H1 (cell line): Measurements from ENCODE around the gene TRIM41. TPM values are rescaled to one million over a fixed set of nuclear protein-coding genes. Genes with fewer than 3 reads are reported as not detected.
A peak's percentile ranks its signal among the peaks of the same experiment; 100 is the strongest.

Experiments used
- CTCF ChIA-PET: fragments of 300-600 bp; sonication (Branson Sonifier 250); formaldehyde crosslinking; loops from one replicate; lab custom pipeline; 2021; ENCODE audit not compliant: partially characterized antibody; lab: Charles Lee
- POLR2A ChIA-PET: fragments of 300-600 bp; sonication (Branson Sonifier 250); formaldehyde crosslinking; loops from one replicate; lab custom pipeline; 2021; ENCODE audit warnings: inconsistent platforms; ENCODE audit not compliant: partially characterized antibody; lab: Charles Lee
- DNase-seq, 2 experiments: peaks; one replicate each; pipeline versions ENCODE4 v3.0.0 to v3.0.0-alpha.2; 2010 to 2022; ENCODE audit warnings: low spot score in 2 of 2, low read depth in 1 of 2, mixed read lengths in 1 of 2
- FAIRE-seq: peaks from 2 replicates; lab custom pipeline; 2011; peaks lifted over from hg19 to GRCh38; lab: Jason Lieb, UNC
- H2AFZ ChIP-seq: 2 replicates; pipeline ENCODE4 v1.8.1; 2012; ENCODE audit warnings: low read length, inconsistent platforms
- H2AK5ac ChIP-seq: 2 replicates; pipeline ENCODE4 v1.6.1; 2013; ENCODE audit warnings: low read depth, low read length
- H2BK120ac ChIP-seq: replicated peaks from 2 replicates; pipeline ENCODE3; 2013; ENCODE audit warnings: low read depth, low read length, inconsistent platforms
- H2BK12ac ChIP-seq: 2 replicates; pipeline ENCODE4 v1.6.1; 2013; ENCODE audit warnings: low read depth, low read length
- H2BK15ac ChIP-seq: 2 replicates; pipeline ENCODE4 v1.6.1; 2013; ENCODE audit warnings: low read length
- H2BK20ac ChIP-seq: 2 replicates; pipeline ENCODE4 v1.6.1; 2013; ENCODE audit warnings: low read length
- H2BK5ac ChIP-seq: 2 replicates; pipeline ENCODE4 v1.6.1; 2013; ENCODE audit warnings: low read depth, low read length
- H3K14ac ChIP-seq: 2 replicates; pipeline ENCODE4 v1.6.1; 2013; ENCODE audit warnings: inconsistent platforms; ENCODE audit not compliant: insufficient read length
- H3K18ac ChIP-seq: 2 replicates; pipeline ENCODE4 v1.6.1; 2013; ENCODE audit warnings: low read length; ENCODE audit errors: extremely low read depth
- H3K23ac ChIP-seq: 2 replicates; pipeline ENCODE4 v1.6.1; 2013; ENCODE audit warnings: inconsistent platforms; ENCODE audit not compliant: insufficient read length
- H3K23me2 ChIP-seq: 2 replicates; pipeline ENCODE4 v1.6.1; 2013; ENCODE audit warnings: low read depth, low read length
- H3K27ac ChIP-seq: 2 replicates; pipeline ENCODE4 v1.6.1; 2011; ENCODE audit warnings: low read depth, low read length, inconsistent platforms
- H3K27me3 ChIP-seq, 4 experiments: replicated peaks in 1 of 4; 1 replicate in 1 of 4; 2 replicates in 3 of 4; pipeline versions ENCODE4 v1.6.1 to v1.8.1; 2011 to 2013; ENCODE audit warnings: low read length in 3 of 4, mild to moderate bottlenecking in 3 of 4, inconsistent platforms in 2 of 4, mixed read lengths in 2 of 4, moderate library complexity in 1 of 4; ENCODE audit not compliant: control insufficient read depth in 3 of 4, insufficient read depth in 3 of 4; ENCODE audit errors: extremely low read depth in 1 of 4
- H3K36me3 ChIP-seq, 4 experiments: 2 replicates each; pipeline versions ENCODE4 v1.6.1 to v1.8.1; 2011 to 2013; ENCODE audit warnings: mild to moderate bottlenecking in 4 of 4, low read length in 3 of 4, moderate library complexity in 2 of 4, control low read depth in 1 of 4, inconsistent platforms in 1 of 4; ENCODE audit not compliant: insufficient read depth in 4 of 4, control insufficient read depth in 2 of 4
- H3K4ac ChIP-seq: replicated peaks from 2 replicates; pipeline ENCODE3; 2013; ENCODE audit warnings: low read length, low read depth, mixed read lengths, inconsistent platforms; ENCODE audit not compliant: insufficient read length
- H3K4me1 ChIP-seq, 4 experiments: replicated peaks in 1 of 4; 1 replicate in 1 of 4; 2 replicates in 3 of 4; pipeline versions ENCODE4 v1.6.1 to v1.8.1; 2011 to 2013; ENCODE audit warnings: low read length in 3 of 4, inconsistent platforms in 2 of 4, mixed read lengths in 1 of 4; ENCODE audit not compliant: insufficient read depth in 4 of 4, control insufficient read depth in 3 of 4
- H3K4me2 ChIP-seq, 2 experiments: 2 replicates each; pipeline versions ENCODE4 v1.6.1 to v1.8.1; 2011 to 2013; ENCODE audit warnings: low read depth in 2 of 2, low read length in 2 of 2, control low read depth in 1 of 2, inconsistent platforms in 1 of 2, mild to moderate bottlenecking in 1 of 2; ENCODE audit not compliant: insufficient read depth in 1 of 2
- H3K4me3 ChIP-seq, 4 experiments: fragments of 200-600, 300-600 bp in 1 of 4; sonication (generic), shearing (Covaris generic), sonication (Bioruptor Twin) in 1 of 4; 2 replicates each; pipeline versions ENCODE4 v1.5.1 to v1.8.1; 2011 to 2016; ENCODE audit warnings: low read length in 4 of 4, low read depth in 3 of 4, control low read depth in 2 of 4, inconsistent platforms in 2 of 4, mild to moderate bottlenecking in 2 of 4, mixed read lengths in 1 of 4, moderate library complexity in 1 of 4; ENCODE audit not compliant: insufficient read depth in 2 of 4; ENCODE audit errors: extremely low read depth in 1 of 4
- H3K56ac ChIP-seq: replicated peaks from 2 replicates; pipeline ENCODE3; 2013; ENCODE audit warnings: low read depth, mild to moderate bottlenecking, mixed read lengths, low read length, inconsistent platforms; ENCODE audit not compliant: insufficient read length
- H3K79me1 ChIP-seq: 2 replicates; pipeline ENCODE4 v1.6.1; 2013; ENCODE audit warnings: low read depth, low read length, control low read depth
- H3K79me2 ChIP-seq, 2 experiments: 2 replicates each; pipeline versions ENCODE4 v1.6.1 to v1.8.1; 2012 to 2013; ENCODE audit warnings: low read length in 2 of 2, mild to moderate bottlenecking in 2 of 2, inconsistent platforms in 1 of 2; ENCODE audit not compliant: insufficient read depth in 2 of 2, control insufficient read depth in 1 of 2
- H3K9ac ChIP-seq, 4 experiments: replicated peaks in 1 of 4; 1 replicate in 1 of 4; 2 replicates in 3 of 4; pipeline versions ENCODE4 v1.6.1 to v1.8.1; 2011 to 2013; ENCODE audit warnings: low read depth in 3 of 4, low read length in 3 of 4, control low read depth in 2 of 4, mild to moderate bottlenecking in 2 of 4, moderate library complexity in 2 of 4, inconsistent platforms in 1 of 4; ENCODE audit errors: extremely low read depth in 1 of 4
- H3K9me3 ChIP-seq, 2 experiments: 2 replicates each; pipeline versions ENCODE4 v1.6.1 to v1.8.1; 2012 to 2013; ENCODE audit warnings: mild to moderate bottlenecking in 2 of 2, moderate library complexity in 2 of 2, control low read depth in 1 of 2, inconsistent platforms in 1 of 2, low read depth in 1 of 2, low read length in 1 of 2, mixed read lengths in 1 of 2; ENCODE audit not compliant: insufficient read depth in 2 of 2
- H4K20me1 ChIP-seq, 2 experiments: replicated peaks in 1 of 2; 2 replicates each; pipeline versions ENCODE3 to v1.8.1; 2011 to 2013; ENCODE audit warnings: inconsistent platforms in 2 of 2, low read length in 2 of 2, mild to moderate bottlenecking in 1 of 2; ENCODE audit not compliant: insufficient read depth in 2 of 2, control insufficient read depth in 1 of 2
- H4K5ac ChIP-seq: 2 replicates; pipeline ENCODE4 v1.6.1; 2013; ENCODE audit warnings: low read length, low read depth, mixed read lengths, inconsistent platforms; ENCODE audit not compliant: insufficient read length
- H4K8ac ChIP-seq: 2 replicates; pipeline ENCODE4 v1.8.0; 2013; ENCODE audit warnings: mild to moderate bottlenecking, moderate library complexity, low read length, inconsistent platforms; ENCODE audit not compliant: insufficient read depth; ENCODE audit errors: extremely low read depth
- H4K91ac ChIP-seq: replicated peaks from 2 replicates; pipeline ENCODE3; 2013; ENCODE audit warnings: low read length, mixed read lengths, inconsistent platforms; ENCODE audit not compliant: insufficient read length
- CREB1 ChIP-seq: IDR thresholded peaks from 2 replicates; pipeline ENCODE4 v1.6.1; 2012; ENCODE audit warnings: inconsistent platforms
- EGR1 ChIP-seq: IDR thresholded peaks from 2 replicates; pipeline ENCODE4 v1.6.1; 2011; ENCODE audit warnings: low read depth, low read length, borderline replicate concordance
- EP300 ChIP-seq, 2 experiments: IDR thresholded peaks; 1 replicate in 1 of 2; 2 replicates in 1 of 2; pipeline ENCODE4 v1.6.1; 2011 to 2012; ENCODE audit warnings: low read depth in 2 of 2, low read length in 2 of 2, mild to moderate bottlenecking in 2 of 2, borderline replicate concordance in 1 of 2, inconsistent platforms in 1 of 2, moderate library complexity in 1 of 2
- HDAC2 ChIP-seq, 2 experiments: fragments of 300-600 bp in 1 of 2; sonication (generic) in 1 of 2; IDR thresholded peaks; 2 replicates each; pipeline ENCODE4 v1.6.1; 2011 to 2012; ENCODE audit warnings: low read depth in 2 of 2, low read length in 2 of 2, mild to moderate bottlenecking in 2 of 2, moderate library complexity in 2 of 2, borderline replicate concordance in 1 of 2, inconsistent platforms in 1 of 2
- KDM1A ChIP-seq: fragments of 200-600, 300-600 bp; sonication (generic); IDR thresholded peaks from 2 replicates; pipeline ENCODE4 v1.7.1; 2016; ENCODE audit warnings: mild to moderate bottlenecking, low read length, borderline replicate concordance
- POLR2A ChIP-seq, 2 experiments: IDR thresholded peaks; 1 replicate in 1 of 2; 2 replicates in 1 of 2; pipeline ENCODE4 v1.6.1; 2011; ENCODE audit warnings: low read depth in 2 of 2, low read length in 2 of 2, mild to moderate bottlenecking in 2 of 2; ENCODE audit errors: control extremely low read depth in 1 of 2
- SP2 ChIP-seq: IDR thresholded peaks from 2 replicates; pipeline ENCODE4 v1.6.1; 2012; ENCODE audit warnings: mild to moderate bottlenecking, low read length, inconsistent platforms
- SP4 ChIP-seq: IDR thresholded peaks from 2 replicates; pipeline ENCODE4 v1.6.1; 2012; ENCODE audit warnings: low read length, inconsistent platforms
- TAF1 ChIP-seq: IDR thresholded peaks from 2 replicates; pipeline ENCODE4 v1.6.1; 2011; ENCODE audit warnings: mild to moderate bottlenecking, low read depth, low read length
- TEAD4 ChIP-seq: IDR thresholded peaks from 2 replicates; pipeline ENCODE4 v1.6.1; 2012; ENCODE audit warnings: low read depth, low read length, inconsistent platforms, mixed read lengths
- WGBS, 2 experiments: shearing (Covaris generic) in 1 of 2; methylation state at CpG; one replicate each; pipeline versions ENCODE4 v1.1.6 to v1.1.7; 2013 to 2015; ENCODE audit warnings: low lambda C conversion rate in 2 of 2, mixed read lengths in 2 of 2, inconsistent platforms in 1 of 2, low coverage in 1 of 2, missing lambda C conversion rate in 1 of 2; ENCODE audit not compliant: insufficient replicate concordance in 2 of 2, insufficient coverage in 1 of 2, insufficient read length in 1 of 2; ENCODE audit errors: extremely low coverage in 1 of 2, missing lambda C conversion rate in 1 of 2; 5-methylcytosine and 5-hydroxymethylcytosine counted together
- polyA plus RNA-seq, 7 experiments: library from polyadenylated mRNA; depleted of rRNA in 3 of 7; stranded (reverse) in 5 of 7; unstranded in 2 of 7; fragments of >200 nt in 5 of 7; fragments of 200-250 nt in 2 of 7; gene quantifications; 1 replicate in 5 of 7; 2 replicates in 1 of 7; 4 replicates in 1 of 7; pipeline versions ENCODE4 v1.2.1 to v1.2.3, GENCODE V29; 2011 to 2013; ENCODE audit warnings: missing spikeins in 2 of 7, mixed read lengths in 2 of 7
- total RNA-seq: library from RNA; stranded (reverse); fragmentation: NEBNext Ultra II Directional; extraction: Animal tissue kit (Norgen Biotek cat#: 25700); gene quantifications from 2 replicates; pipeline ENCODE4 v1.2.1, GENCODE V29; 2021

TRIM41 gene
- total and polyA plus RNA-seq, 2 of the 8 experiments (the other 6 are each of a cell fraction or from before 2014, with no cell fraction given), result 12.9 to 21.6 TPM

GRCh38 chr5:181261320-181262049 lies 38.4 kb downstream of the TRIM41 start:
- Histone ChIP-seq H4K5ac (peak overlapping the region; percentile 71), H2BK15ac (no peak overlapping the region), H3K4me3 (peak overlapping the region; percentile 76 to 92 (median 86)), H4K8ac (peak overlapping the region; percentile 93), H2AFZ (peak overlapping the region; percentile 8; the same call in 1 of the 2 replicates), H2BK20ac (no peak overlapping the region), H3K27me3 (no peaks in the 10 kb centered on the region), H3K23ac (no peak overlapping the region), H4K91ac (peak overlapping the region; percentile 71), H2BK5ac (peak overlapping the region; percentile 63; the same call in 1 of the 2 replicates), H2AK5ac (no peak overlapping the region), H3K14ac (no peak overlapping the region), H3K9me3 (no peaks in the 10 kb centered on the region), H3K79me2 (peaks cover 3 to 36% of the 10 kb centered on the region in 2 experiments; a peak in 2 of 4 replicates), H3K36me3 (peaks cover 0 to 10% (median 5%) of the 10 kb centered on the region in 4 experiments; a peak in 4 of 8 replicates), H3K56ac (peak overlapping the region; percentile 65), H3K18ac (peak overlapping the region; percentile 39; the same call in 1 of the 2 replicates), H3K27ac (peak overlapping the region; percentile 44; the same call in 1 of the 2 replicates), H3K4me2 (peak overlapping the region; percentile 86 to 98), H2BK120ac (no peak overlapping the region), H3K4me1 (peaks cover 4 to 10% (median 6%) of the 10 kb centered on the region in 4 experiments; a peak in 6 of 7 replicates), H3K23me2 (peaks cover 12% of the 10 kb centered on the region), H3K4ac (no peak overlapping the region), H4K20me1 (peaks cover 8 to 16% of the 10 kb centered on the region in 2 experiments), H2BK12ac (no peak overlapping the region), H3K9ac (peak overlapping the region; percentile 61 to 95 (median 64); a peak in 6 of 7 replicates), H3K79me1 (peaks cover 15% of the 10 kb centered on the region)
- ChIA-PET POLR2A (interaction anchor here (0.6 to 34.2 kb wide), 10 partner anchors 10 to 76 kb away, joined by 3 to 1334 read pairs (median 5); partner anchors contain the start of genes RACK1, TRIM41 and TRIM7), CTCF (interaction anchor here (0.8 to 2.6 kb wide), 3 partner anchors 10 to 77 kb away, joined by 3 to 14 read pairs (median 3); no protein-coding TSS in a partner anchor)
- FAIRE-seq (no peak), DNase-seq (peak in 1 of 2 experiments; percentile 79)
- WGBS, 2 experiments, result 1% methylated on average over 55 of the region's 59 CpGs; no CpG with 5 or more reads in 1 of the 2 experiments
- peak in 1 of 2 experiments; percentile 0; a peak in 1 of 3 replicates for TF ChIP-seq EP300 (IDR thresholded peaks at IDR 0.05; ENCODE audit: borderline replicate concordance in 1 of 2, low read depth in 2 of 2, low read length in 2 of 2)
- TF ChIP-seq KDM1A, result no peak
- TF ChIP-seq TEAD4, result no peak
- TF ChIP-seq POLR2A (IDR thresholded peaks at IDR 0.05; ENCODE audit: control extremely low read depth in 1 of 2, low read depth in 2 of 2, low read length in 2 of 2), result peak in 1 of 2 experiments; percentile 30; a peak in 1 of 3 replicates
- TF ChIP-seq CREB1, result no peak
- TF ChIP-seq HDAC2 (IDR thresholded peaks at IDR 0.05; ENCODE audit: borderline replicate concordance in 1 of 2, low read depth in 2 of 2, low read length in 2 of 2), result 0 out of 4 replicates have a peak, but pooled peaks of 1 of the 2 experiments have one; percentile 73
- 0 out of 2 replicates have a peak, but pooled peaks have one; percentile 41 for TF ChIP-seq SP4
- peak; percentile 13; the same call in 1 of the 2 replicates for TF ChIP-seq SP2
- no peak for TF ChIP-seq EGR1
- TF ChIP-seq TAF1, result 0 out of 2 replicates have a peak, but pooled peaks have one; percentile 12
